ENCODE measurements around the gene KNOP1. TPM values are rescaled to one million over a fixed set of nuclear protein-coding genes. Genes with fewer than 3 reads are reported as not detected.
"Not testable (repeated sequence)": the region's sequence is repeated elsewhere in the genome, so short reads cannot be mapped to it uniquely, and the experiment has no call there.

The KNOP1 gene
- polyA plus RNA-seq, 5 donors, result 30.1 to 42.4 (median 34.4) TPM

DNA sequence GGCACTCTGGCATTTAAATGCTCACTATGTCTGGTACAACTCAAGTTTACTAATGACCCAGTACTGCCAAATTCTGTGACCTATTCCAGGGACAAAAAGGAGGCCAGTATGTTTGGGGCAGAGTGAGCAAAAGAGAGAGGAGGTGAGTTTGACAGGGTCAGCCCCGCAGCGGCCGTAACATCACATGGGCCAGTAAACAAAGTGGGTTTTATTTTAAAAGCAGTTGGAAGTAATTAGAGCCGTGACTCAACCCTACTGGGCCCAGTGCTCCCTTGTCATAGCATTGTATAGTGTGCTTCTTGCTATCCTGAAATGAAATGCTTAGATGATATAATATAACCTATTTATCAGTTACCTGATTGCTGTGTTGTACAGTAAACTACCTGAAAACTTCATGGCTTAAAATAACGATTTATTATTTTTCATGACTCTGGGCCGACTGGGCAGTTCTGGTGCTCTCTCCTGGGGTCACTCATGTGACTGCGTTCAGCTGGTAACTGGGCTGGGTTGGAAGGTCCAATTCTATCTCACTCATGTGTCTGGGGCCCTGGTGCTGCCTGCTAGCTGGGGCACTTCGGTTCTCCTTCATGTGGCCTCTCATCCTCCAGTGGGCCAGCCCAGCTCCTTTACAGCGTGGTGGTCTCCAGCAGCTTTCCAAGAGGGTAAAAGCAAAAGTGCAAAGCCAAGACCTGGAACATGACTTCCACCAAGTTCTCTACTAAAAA lies 27.4 kb upstream of the KNOP1 start:
- no peak for DNase-seq

DNA sequence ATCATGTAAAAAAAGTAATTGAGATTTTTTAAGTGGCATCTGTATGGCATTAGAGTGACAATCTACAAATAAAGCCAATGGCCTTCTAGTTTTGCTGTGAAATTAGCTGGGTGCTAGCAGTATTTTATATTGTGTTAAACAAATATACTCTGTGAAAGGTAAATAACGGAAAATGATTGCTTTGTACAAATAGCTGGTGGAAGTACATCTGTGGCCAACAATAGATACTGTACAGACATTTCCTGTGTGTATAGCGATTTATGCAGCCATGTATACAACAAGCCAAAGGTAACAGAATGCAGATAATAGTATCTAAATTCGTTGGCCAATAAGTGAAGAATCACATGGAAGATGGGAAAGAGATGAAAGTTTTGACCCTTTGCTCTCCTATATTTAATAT lies 26.6 kb upstream of the KNOP1 start:
- no peak for DNase-seq

DNA sequence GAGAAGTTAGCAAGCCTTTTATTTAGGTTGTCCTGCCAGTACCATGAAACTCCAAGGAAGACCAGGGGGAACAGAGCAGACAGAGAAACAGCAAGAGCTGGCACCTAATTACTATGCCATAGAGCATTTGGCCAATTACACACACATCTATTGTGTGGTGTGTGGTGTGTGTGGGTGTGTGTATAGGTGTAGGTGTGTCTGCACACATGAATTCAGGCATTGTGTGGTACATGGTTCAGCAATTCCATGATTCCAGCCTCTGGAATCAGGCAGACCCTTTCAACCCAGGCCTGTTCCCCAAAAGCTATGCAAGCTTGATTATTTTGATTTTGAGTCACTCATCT lies 25.8 kb upstream of the KNOP1 start:
- no peak for DNase-seq

- no peak for DNase-seq
Measured at GRCh38 chr16:19741354-19741753, 23.3 kb upstream of the KNOP1 start.

- no peak for DNase-seq
Measured at GRCh38 chr16:19737306-19738038, 19.4 kb upstream of the KNOP1 start.

DNA sequence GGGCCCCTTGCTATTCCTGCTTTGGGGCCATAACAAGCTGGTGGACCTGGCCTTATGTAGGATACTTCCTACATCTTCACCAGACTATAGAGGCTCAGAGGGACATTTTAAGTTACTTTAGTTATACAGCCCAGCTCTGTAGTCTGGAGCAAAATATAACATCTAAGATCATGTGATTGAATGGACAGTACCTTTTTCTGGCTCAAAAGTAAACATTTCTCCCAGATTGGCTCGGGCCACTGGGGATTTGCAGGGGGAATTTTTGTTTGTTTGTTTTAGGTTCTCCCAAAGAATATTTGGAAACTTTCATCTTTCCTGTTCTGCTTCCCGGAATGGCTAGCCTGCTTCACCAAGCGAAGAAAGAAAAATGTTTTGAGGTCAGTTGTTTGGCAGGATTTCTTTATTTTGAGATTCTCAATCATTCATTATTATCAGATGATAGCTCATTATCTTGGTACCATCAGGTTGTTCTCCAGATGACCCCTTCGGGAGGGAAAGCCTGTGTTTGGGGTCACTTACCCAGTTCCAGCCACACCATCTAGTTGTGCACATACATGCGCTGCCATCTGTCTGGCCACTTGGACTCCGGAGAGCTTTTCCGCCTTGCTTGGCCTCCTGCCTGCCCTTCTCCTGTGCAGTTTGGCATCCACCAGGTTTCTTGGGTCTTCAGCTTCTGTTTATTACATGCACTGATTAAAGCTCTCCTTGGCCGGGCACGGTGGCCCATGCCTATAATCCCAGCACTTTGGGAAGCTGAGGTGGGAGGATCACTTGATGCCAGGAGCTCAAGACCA lies 17.2 kb upstream of the KNOP1 start:
- DNase-seq, result no peak

GRCh38 chr16:19733551-19733950 lies 15.5 kb upstream of the KNOP1 start:
- DNase-seq, result no peak

DNA sequence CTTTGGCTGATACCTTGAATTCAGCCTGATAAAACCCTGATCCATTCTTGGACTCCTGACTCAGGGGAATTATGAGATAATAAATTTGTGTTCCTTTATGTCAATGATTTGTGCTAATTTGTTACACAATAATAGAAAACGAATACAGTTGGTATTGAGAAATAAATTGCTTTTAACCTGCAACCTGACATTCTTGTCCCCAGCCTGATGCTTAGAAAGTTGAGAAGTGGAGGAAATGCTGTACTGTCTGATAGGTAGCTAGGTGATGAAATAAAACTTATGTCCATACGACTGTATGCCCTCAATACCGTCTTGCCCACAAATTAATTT lies 10.6 kb upstream of the KNOP1 start:
- DNase-seq, result no peak

GRCh38 chr16:19722981-19723380 lies 5.0 kb upstream of the KNOP1 start:
- DNase-seq, result no peak

- no peak for DNase-seq
Measured at GRCh38 chr16:19722269-19722952, 4.4 kb upstream of the KNOP1 start.

DNA sequence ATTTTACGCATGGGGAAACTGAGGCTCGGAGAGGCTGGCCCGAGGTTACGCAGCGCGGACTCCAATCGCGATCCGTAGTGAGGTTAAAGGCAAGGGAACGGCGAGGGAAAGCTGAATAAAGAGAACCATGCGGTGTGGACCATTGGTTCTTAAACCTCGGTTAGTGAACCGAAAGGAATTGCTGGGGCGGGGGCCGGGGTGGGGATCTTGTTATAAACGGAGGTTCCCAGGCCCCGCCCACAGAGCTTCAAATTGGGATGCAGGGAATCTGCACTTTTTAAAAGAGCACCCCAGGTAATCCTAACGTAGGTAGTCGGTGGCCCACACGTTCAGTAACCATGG lies 568 bp upstream of the KNOP1 start:
- no peak for DNase-seq

- no peak for DNase-seq
Measured at GRCh38 chr16:19717314-19717713, 713 bp downstream of the KNOP1 start.

DNA sequence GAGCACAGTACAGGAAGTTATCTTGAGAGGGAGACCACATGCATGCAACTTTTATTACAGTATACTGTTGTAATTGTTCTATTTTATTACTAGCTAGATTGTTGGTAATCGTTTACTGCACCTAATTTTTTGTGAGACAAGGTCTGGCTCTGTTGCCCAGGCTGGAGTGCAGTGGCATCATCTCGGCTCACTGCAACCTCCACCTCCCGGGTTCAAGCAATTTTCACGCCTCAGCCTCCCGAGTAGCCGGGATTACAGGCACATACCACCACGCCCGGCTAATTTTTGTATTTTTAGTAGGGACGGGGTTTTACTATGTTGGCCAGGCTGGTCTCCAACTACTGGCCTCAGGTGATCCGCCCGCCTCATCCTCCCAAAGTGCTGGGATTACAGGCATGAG lies 1.3 kb downstream of the KNOP1 start:
- DNase-seq, result not testable (repeated sequence)

DNA sequence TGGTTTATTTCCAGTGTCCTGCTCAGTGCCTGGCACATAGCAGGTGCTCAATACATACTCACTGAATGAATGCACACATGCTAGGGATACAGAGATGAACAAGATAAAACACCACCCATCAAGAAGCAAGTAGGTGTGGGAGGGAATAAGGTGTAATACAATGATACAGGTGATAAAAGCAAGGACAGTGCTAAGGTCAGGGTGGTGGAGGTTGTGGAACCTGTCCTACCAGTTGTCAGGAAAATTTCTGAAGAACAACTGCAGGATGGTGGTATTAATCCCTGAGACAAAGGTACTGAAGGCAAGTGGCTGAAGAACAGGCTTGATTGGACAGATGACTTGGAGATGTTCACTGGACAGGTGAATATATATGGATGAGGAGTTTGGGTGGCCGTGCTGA lies 1.8 kb downstream of the KNOP1 start:
- no peak for DNase-seq

GRCh38 chr16:19715566-19715965 lies 2.5 kb downstream of the KNOP1 start:
- DNase-seq, result no peak

GRCh38 chr16:19713697-19714096 lies 4.3 kb downstream of the KNOP1 start:
- DNase-seq, result no peak

GRCh38 chr16:19712418-19713058 lies 5.5 kb downstream of the KNOP1 start:
- DNase-seq, result no peak

- no peak for DNase-seq
Measured at GRCh38 chr16:19711643-19712042, 6.4 kb downstream of the KNOP1 start.

DNA sequence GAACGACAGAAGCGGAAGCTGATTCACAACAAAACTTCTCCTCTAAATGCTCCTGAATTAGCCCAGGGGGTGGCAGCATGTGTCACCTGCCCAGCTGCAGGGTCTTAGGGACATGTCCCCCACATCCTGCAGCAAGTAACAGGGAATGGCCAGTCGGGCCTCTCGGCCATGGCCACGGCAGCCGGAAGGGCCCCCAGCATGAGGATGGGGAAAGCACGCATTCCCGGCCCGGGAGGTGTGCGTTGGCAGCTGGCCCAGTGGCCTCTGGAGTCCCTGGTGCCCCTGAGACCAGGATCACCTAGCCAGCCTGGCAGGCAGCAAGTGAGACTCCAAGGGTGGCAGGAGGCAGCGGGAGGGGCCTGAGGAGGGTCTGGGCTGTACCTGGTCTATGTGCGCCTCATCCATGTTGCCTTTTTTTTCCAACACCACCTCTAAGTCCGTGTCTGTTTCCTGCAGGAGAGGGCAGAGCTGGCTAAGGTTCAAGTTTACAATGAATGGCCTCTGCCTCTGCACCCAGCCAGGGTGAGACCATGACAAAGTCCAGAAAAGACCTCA lies 7.0 kb downstream of the KNOP1 start:
- DNase-seq, result no peak

GRCh38 chr16:19710191-19710908 lies 7.7 kb downstream of the KNOP1 start:
- DNase-seq, result no peak
